ENCODE data around the gene COA8.

Gene COA8

GRCh38 chr14:103527408-103528145 is 35.2 kb upstream of the COA8 start:
- DNase-seq (ENCODE audit: extremely low read depth, low read depth), result no peak
- TF ChIP-seq CTCF (IDR thresholded peaks at IDR 0.05; ENCODE audit: low read depth, low read length), result no peak

DNA sequence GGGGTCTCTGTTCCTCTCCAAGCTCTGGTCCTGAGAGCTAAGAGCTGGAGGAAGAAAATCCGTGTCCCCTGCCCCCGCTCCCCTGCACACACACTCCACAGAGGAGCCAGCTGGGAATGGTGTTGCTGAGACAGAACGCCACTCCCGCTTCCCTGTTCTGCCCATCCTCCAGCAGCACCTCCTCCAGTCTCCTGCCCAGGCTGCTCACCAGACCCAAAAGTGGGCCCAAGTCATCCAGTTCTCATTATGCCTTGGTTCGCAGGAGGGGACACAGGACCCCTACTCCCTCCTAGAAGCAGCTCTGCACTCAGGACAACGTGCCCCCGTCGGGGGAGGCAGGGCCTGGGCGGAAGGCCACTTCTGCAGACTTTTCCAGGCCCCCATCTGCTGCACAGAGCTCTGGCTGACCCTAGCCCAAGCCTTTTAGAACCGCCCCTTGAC is 34.6 kb upstream of the COA8 start:
- TF ChIP-seq CTCF (IDR thresholded peaks at IDR 0.05; ENCODE audit: low read depth, low read length), result no peak
- DNase-seq (ENCODE audit: extremely low read depth, low read depth), result no peak

GRCh38 chr14:103528587-103529382 is 34.0 kb upstream of the COA8 start, which contains the start of gene TRMT61A:
TRMT61A (plus strand) TSS chr14:103529196; CDS start chr14:103529979, 783 bp downstream.
- DNase-seq (ENCODE audit: extremely low read depth, low read depth), result peak; percentile 78
- TF ChIP-seq CTCF (IDR thresholded peaks at IDR 0.05; ENCODE audit: low read depth, low read length), result no peak

DNA sequence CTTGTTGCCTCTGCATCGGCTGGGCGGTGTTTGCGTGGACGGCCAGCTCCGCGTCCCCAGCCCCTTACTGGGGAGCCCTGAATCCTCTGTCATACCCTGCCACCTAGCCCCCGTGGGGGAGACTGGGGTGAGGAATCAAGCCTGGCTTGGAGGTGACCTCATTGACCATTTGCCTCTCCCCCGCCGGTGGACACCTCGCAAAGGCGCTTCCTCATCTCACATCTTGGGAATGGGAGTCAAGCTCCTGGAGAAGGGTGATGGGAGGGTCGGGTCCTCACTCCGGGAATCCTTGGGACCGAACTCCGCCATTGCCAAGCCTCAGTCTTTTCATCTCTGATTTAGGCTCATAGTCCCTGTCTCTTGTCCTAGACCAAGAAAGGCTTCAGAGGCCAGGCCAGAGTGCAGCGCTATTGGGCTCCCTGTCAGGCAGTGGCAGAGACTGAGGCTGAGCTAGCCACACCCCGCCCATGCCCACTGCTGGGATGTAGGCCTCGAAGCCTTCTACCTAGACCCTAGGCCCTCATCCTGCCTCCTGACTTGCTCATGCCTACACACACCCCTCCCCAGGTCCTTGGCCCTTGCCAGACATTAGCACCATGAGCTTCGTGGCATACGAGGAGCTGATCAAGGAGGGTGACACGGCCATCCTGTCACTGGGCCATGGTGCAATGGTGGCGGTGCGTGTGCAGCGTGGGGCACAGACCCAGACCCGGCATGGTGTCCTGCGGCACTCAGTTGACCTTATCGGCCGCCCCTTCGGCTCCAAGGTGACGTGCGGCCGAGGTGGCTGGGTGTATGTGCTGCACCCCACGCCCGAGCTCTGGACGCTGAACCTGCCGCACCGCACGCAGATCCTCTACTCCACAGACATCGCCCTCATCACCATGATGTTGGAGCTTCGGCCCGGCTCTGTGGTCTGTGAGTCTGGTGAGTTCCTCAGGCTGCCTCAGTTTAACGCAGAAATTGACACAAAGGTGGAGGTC is 33.1 kb upstream of the COA8 start:
- DNase-seq (ENCODE audit: extremely low read depth, low read depth), result no peak
- no peak for TF ChIP-seq CTCF (IDR thresholded peaks at IDR 0.05; ENCODE audit: low read depth, low read length)

DNA sequence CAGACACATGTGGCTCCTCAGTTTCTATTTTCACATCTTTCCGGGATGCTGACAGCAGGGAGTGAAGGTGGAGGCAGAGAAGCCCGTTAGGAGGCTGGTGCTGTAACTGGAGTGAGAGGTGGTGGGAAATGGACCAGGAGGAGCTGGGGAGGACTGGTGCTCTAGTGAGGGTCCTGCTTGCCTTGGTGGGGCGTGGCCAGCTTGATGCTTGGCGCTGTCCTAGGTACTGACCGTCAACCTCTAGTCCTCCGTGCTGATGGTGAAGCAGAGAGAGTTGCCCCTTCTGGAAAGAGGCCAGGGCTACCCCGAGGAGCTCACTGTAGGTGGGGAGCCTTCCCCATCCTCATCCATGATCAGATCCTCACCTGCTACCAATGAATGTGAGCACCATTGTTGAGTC is 32.4 kb upstream of the COA8 start:
- DNase-seq (ENCODE audit: extremely low read depth, low read depth), result no peak
- no peak for TF ChIP-seq CTCF (IDR thresholded peaks at IDR 0.05; ENCODE audit: low read depth, low read length)

DNA sequence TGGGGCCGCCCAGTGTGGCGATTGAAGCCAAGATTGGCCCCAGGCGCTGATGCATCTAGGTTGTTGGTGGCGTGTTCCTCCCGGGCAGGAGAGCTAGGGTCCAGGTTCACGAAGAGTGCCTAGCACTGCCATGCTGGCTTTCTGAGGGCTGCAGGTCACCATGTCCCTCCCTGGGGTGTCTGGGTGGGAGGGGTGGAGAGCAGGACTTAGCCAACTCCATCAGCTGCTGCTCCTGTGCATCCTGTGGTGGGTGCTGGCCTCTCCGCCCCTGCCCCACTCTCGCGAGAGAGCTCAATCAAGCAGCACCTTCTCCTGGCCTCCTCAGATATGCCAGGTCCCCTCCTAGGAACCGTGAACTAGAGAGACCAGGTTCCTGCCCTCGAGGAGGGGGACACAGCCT is 31.9 kb upstream of the COA8 start:
- no peak for DNase-seq (ENCODE audit: extremely low read depth, low read depth)
- TF ChIP-seq CTCF (IDR thresholded peaks at IDR 0.05; ENCODE audit: low read depth, low read length), result no peak

All from AG09319 (cell line).